PC-9 (cell line): Measurements from ENCODE around the gene ADSL.

Source experiments
- EZH2 ChIP-seq: fragments of 200-600 bp; sonication (generic); IDR thresholded peaks from 2 replicates; pipeline ENCODE4 v1.8.0; 2017; ENCODE audit warnings: antibody characterized with exemption, low read depth
- TF ChIP-seq, protein P1 (sequence below): fragments of 200-600 bp; sonication (generic); conservative IDR thresholded peaks from 2 replicates; pipeline ENCODE4 v1.6.1; 2017; ENCODE audit warnings: mixed run types, antibody characterized with exemption, mild to moderate bottlenecking, moderate library complexity

DNA sequence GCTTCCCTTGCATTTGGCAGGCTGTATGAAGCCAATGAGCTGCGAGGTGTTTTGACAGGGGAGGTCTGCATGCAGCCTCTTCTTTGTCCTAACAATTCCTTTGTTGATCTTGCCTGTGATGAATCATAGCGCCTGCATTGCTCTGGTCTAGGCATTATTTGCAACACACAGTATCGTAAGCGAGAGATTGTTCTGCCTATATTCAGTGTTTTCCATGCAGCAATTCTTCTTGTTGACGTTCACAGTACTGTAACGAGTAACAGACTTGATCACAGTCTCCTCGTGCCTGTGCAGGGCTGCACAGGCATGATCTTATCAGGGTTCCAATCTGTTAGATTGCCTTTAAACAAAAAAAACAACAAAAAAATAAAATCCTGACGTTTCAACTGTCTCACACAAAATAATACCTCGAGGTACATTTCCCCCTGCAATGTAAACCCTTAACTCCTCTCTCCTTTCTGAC lies 13.9 kb upstream of the ADSL start:
- TF ChIP-seq, protein P1, sequence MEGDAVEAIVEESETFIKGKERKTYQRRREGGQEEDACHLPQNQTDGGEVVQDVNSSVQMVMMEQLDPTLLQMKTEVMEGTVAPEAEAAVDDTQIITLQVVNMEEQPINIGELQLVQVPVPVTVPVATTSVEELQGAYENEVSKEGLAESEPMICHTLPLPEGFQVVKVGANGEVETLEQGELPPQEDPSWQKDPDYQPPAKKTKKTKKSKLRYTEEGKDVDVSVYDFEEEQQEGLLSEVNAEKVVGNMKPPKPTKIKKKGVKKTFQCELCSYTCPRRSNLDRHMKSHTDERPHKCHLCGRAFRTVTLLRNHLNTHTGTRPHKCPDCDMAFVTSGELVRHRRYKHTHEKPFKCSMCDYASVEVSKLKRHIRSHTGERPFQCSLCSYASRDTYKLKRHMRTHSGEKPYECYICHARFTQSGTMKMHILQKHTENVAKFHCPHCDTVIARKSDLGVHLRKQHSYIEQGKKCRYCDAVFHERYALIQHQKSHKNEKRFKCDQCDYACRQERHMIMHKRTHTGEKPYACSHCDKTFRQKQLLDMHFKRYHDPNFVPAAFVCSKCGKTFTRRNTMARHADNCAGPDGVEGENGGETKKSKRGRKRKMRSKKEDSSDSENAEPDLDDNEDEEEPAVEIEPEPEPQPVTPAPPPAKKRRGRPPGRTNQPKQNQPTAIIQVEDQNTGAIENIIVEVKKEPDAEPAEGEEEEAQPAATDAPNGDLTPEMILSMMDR = no peak
- TF ChIP-seq EZH2 = no peak
